Natural killer cell (primary cell): Measurements from ENCODE around the gene DSCAML1. TPM values are rescaled to one million over a fixed set of nuclear protein-coding genes. Genes with fewer than 3 reads are reported as not detected.

Experiments used
- ATAC-seq, 3 donors: fragments of 150-1000 bp in 2 of 3; fragments of 200-7000 bp in 1 of 3; cut with Tn5 transposase; 1 replicate in 1 of 3; 2 replicates in 2 of 3; pipeline ENCODE4 v1.10.0; 2021; ENCODE audit warnings: mild to moderate bottlenecking in 2 of 3, moderate library complexity in 2 of 3
- DNase-seq, 2 donors: peaks; one replicate each; pipeline versions ENCODE4 v3.0.0 to v3.0.0-alpha.2; 2013 to 2021; ENCODE audit warnings: mixed read lengths in 1 of 2
- H3K27ac ChIP-seq: one replicate; pipeline ENCODE4 v1.5.1; 2013; ENCODE audit warnings: mild to moderate bottlenecking, low read length
- H3K27me3 ChIP-seq: one replicate; pipeline ENCODE4 v1.6.1; 2013; ENCODE audit warnings: low read length; ENCODE audit not compliant: control insufficient read depth, insufficient read depth
- H3K36me3 ChIP-seq: one replicate; pipeline ENCODE4 v1.6.1; 2013; ENCODE audit warnings: low read length; ENCODE audit not compliant: control insufficient read depth, insufficient read depth
- H3K4me1 ChIP-seq: one replicate; pipeline ENCODE4 v1.6.1; 2013; ENCODE audit warnings: low read length; ENCODE audit not compliant: control insufficient read depth, insufficient read depth
- H3K4me3 ChIP-seq: one replicate; pipeline ENCODE4 v1.5.1; 2013; ENCODE audit warnings: low read length
- H3K9me3 ChIP-seq: one replicate; pipeline ENCODE4 v1.6.1; 2013; ENCODE audit warnings: low read length; ENCODE audit not compliant: control insufficient read depth, insufficient read depth
- H3K27ac Mint-ChIP-seq, 2 donors: one replicate each; pipeline ENCODE4 v1.8.0; 2022; ENCODE audit warnings: mild to moderate bottlenecking in 2 of 2, mixed read lengths in 2 of 2, moderate library complexity in 1 of 2
- H3K27me3 Mint-ChIP-seq, 2 donors: one replicate each; pipeline ENCODE4 v1.8.0; 2022; ENCODE audit warnings: low read depth in 2 of 2, mixed read lengths in 2 of 2
- H3K36me3 Mint-ChIP-seq: one replicate; pipeline ENCODE4 v1.8.0; 2022; ENCODE audit warnings: mixed read lengths
- H3K4me1 Mint-ChIP-seq, 2 donors: one replicate each; pipeline ENCODE4 v1.8.0; 2022; ENCODE audit warnings: mixed read lengths in 2 of 2
- H3K4me3 Mint-ChIP-seq: one replicate; pipeline ENCODE4 v1.8.0; 2022; ENCODE audit warnings: mild to moderate bottlenecking, moderate library complexity, mixed read lengths
- H3K9me3 Mint-ChIP-seq, 2 donors: one replicate each; pipeline ENCODE4 v1.8.0; 2022; ENCODE audit warnings: mixed read lengths in 2 of 2
- WGBS: methylation state at CpG from one replicate; pipeline ENCODE4 v1.1.7; 2013; ENCODE audit warnings: missing lambda C conversion rate; ENCODE audit not compliant: insufficient coverage; 5-methylcytosine and 5-hydroxymethylcytosine counted together
- intact Hi-C: fragments of 100-400 bp; cut with micrococcal nuclease; formaldehyde crosslinking; loops from one replicate; pipeline ENCODE4 v1.14.2; 2022
- total RNA-seq, 4 donors: library from RNA; stranded (reverse); fragments of 120-200 nt in 1 of 4; gene quantifications; one replicate each; pipeline versions ENCODE4 v1.2.3 to v1.2.4, GENCODE V29; 2013 to 2022
- TF ChIP-seq, protein P1 (sequence below): fragments of 200-600 bp; IDR thresholded peaks from one replicate; pipeline ENCODE4 v1.8.0; 2022; ENCODE audit warnings: antibody characterized with exemption

Gene DSCAML1
- total RNA-seq, 3 donors from 2014 or later (not counting 1 experiment from before 2014, with no cell fraction given): 0.66 TPM; not detected in 2

DNA sequence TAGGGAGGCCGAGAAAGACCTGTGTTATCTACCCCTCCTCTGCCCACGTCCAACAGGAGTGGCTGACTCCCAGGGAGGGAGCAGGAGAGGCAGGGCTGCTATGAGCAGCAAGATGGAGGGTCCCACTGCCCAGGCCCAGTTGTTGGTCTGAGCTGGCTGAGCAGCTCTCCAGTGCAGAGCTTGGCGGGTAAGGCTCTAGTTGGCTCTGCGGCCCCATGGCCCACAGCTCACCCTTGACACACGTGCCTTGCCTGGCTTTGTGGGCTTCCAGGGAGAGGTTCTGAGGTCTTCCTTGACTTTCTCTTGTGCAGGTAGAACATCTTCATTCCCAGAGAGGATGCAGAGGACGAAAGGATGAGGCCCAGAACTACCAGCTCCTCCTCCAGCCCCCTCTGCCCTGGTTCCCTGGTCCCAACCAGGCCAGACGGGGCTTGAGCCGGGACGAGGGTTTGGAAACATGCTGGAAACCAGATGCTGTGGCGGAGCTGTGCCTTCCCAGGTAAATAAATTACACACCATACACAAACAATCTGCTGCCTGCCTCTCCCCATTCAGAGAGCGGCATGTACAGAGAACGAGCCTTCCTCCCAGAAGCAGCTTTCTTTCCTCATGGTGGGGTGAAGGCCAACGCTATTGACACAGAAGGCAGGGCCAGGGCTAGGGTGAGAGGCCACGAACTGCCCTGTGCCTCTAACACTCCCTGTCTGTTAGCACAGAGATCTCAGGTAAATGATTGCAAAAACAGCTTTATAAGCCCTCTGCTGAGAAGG lies 48.1 kb downstream of the DSCAML1 start:
- TF ChIP-seq, protein P1, sequence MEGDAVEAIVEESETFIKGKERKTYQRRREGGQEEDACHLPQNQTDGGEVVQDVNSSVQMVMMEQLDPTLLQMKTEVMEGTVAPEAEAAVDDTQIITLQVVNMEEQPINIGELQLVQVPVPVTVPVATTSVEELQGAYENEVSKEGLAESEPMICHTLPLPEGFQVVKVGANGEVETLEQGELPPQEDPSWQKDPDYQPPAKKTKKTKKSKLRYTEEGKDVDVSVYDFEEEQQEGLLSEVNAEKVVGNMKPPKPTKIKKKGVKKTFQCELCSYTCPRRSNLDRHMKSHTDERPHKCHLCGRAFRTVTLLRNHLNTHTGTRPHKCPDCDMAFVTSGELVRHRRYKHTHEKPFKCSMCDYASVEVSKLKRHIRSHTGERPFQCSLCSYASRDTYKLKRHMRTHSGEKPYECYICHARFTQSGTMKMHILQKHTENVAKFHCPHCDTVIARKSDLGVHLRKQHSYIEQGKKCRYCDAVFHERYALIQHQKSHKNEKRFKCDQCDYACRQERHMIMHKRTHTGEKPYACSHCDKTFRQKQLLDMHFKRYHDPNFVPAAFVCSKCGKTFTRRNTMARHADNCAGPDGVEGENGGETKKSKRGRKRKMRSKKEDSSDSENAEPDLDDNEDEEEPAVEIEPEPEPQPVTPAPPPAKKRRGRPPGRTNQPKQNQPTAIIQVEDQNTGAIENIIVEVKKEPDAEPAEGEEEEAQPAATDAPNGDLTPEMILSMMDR: no peak
- Mint-ChIP-seq H3K27ac (no peak overlapping the region), H3K36me3 (no peaks in the 10 kb centered on the region), H3K27me3 (peaks cover 0 to 14% of the 10 kb centered on the region in 2 donors), H3K9me3 (no peaks in the 10 kb centered on the region), H3K4me3 (no peak overlapping the region), H3K4me1 (no peaks in the 10 kb centered on the region)
- WGBS: 83% methylated on average over 14 of the region's 14 CpGs
- DNase-seq (no peak), ATAC-seq (no peak)
- intact Hi-C loops: no loop called here
- Histone ChIP-seq H3K9me3 (no peaks in the 10 kb centered on the region), H3K36me3 (no peaks in the 10 kb centered on the region), H3K4me1 (no peaks in the 10 kb centered on the region), H3K4me3 (no peak overlapping the region), H3K27me3 (no peaks in the 10 kb centered on the region), H3K27ac (no peak overlapping the region)

DNA sequence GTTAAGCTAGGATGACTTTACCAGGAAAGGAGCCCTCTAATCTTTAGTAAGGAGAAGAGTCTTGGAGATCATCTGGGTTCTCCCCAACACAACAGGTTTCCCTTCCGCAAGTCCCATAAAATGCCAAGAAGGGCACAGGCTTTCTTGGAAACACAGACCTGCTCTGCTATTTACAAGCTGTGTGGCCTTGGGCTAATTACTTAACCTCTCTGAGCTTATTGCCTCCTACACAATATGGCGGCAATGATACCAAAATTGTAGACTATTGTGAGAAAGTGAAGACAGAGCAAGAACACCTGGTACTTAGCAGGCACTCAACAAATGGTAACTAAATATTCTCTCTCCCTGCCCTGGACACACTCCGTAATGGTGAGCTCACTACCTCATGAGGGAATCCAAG lies 49.1 kb downstream of the DSCAML1 start:
- Mint-ChIP-seq H3K27me3 (peaks cover 2 to 25% of the 10 kb centered on the region in 2 donors), H3K4me1 (no peaks in the 10 kb centered on the region), H3K9me3 (no peaks in the 10 kb centered on the region), H3K36me3 (no peaks in the 10 kb centered on the region), H3K4me3 (no peak overlapping the region), H3K27ac (no peak overlapping the region)
- H3K36me3 ChIP-seq: no peaks in the 10 kb centered on the region
- no peaks in the 10 kb centered on the region for H3K9me3 ChIP-seq
- H3K27me3 ChIP-seq: no peaks in the 10 kb centered on the region
- intact Hi-C loops: no loop called here
- over 99% methylated on average over 3 of the region's 3 CpGs for WGBS
- H3K4me3 ChIP-seq: no peak overlapping the region
- TF ChIP-seq, protein P1: no peak
- no peak for ATAC-seq
- no peak overlapping the region for H3K27ac ChIP-seq
- DNase-seq: no peak
- no peaks in the 10 kb centered on the region for H3K4me1 ChIP-seq

DNA sequence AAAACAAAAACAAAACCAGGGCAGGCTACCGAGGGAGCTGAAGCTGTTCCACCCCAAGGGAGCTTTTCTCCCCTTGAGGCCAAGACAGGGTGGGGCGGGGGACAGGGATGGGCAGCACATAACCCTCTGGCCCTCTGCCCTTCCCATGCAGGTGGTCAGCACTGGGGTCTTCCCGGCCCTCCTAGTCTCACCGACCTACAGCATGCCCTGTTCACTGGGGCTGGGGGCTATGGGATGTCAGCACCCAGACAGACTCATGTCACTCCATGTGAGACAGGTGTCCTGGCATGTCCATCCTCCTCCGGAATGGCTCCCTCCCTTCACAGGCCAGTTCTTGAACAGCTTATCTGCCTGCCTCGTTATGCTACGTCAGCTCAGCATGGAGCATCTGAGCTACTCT lies 51.7 kb downstream of the DSCAML1 start:
- no peak for ATAC-seq

More for the DNA sequence above, 51.7 kb downstream of the DSCAML1 start:
- Histone ChIP-seq H3K36me3 (no peaks in the 10 kb centered on the region), H3K27me3 (no peaks in the 10 kb centered on the region), H3K4me3 (no peak overlapping the region), H3K27ac (no peak overlapping the region), H3K4me1 (no peaks in the 10 kb centered on the region), H3K9me3 (peaks cover 4% of the 10 kb centered on the region)
- H3K9me3 Mint-ChIP-seq: no peaks in the 10 kb centered on the region
- no peaks in the 10 kb centered on the region for H3K4me1 Mint-ChIP-seq
- WGBS: 82% methylated on average over 7 of the region's 7 CpGs
- H3K4me3 Mint-ChIP-seq: no peak overlapping the region
- no peak for DNase-seq
- H3K36me3 Mint-ChIP-seq: no peaks in the 10 kb centered on the region
- intact Hi-C loops: no loop called here
- H3K27ac Mint-ChIP-seq: no peak overlapping the region
- TF ChIP-seq, protein P1: no peak
- peaks cover 3 to 33% of the 10 kb centered on the region in 2 donors for H3K27me3 Mint-ChIP-seq
